WTC11 (cell line): ENCODE data around the gene INCA1.

Source experiments
- ATF3 ChIP-seq: sonication (generic); formaldehyde crosslinking; conservative IDR thresholded peaks from 2 replicates; pipeline ENCODE4 v1.8.1; 2022; ENCODE audit warnings: mild to moderate bottlenecking, missing genetic modification reagents
- CREB1 ChIP-seq: sonication (generic); formaldehyde crosslinking; IDR thresholded peaks from 2 replicates; pipeline ENCODE4 v1.8.0; 2023; ENCODE audit warnings: mild to moderate bottlenecking, missing genetic modification reagents
- CREM ChIP-seq: sonication (generic); formaldehyde crosslinking; IDR thresholded peaks from 2 replicates; pipeline ENCODE4 v1.8.1; 2022; ENCODE audit warnings: mild to moderate bottlenecking, missing genetic modification reagents, moderate library complexity
- E2F5 ChIP-seq: sonication (generic); formaldehyde crosslinking; IDR thresholded peaks from 2 replicates; pipeline ENCODE4 v1.8.1; 2022; ENCODE audit warnings: mild to moderate bottlenecking, moderate library complexity, missing genetic modification reagents
- FOXP1 ChIP-seq: sonication (generic); formaldehyde crosslinking; IDR thresholded peaks from 2 replicates; pipeline ENCODE4 v1.8.0; 2022; ENCODE audit warnings: missing genetic modification reagents, mild to moderate bottlenecking, moderate library complexity, borderline replicate concordance
- GTF2I ChIP-seq: fragments of 250-450 bp; sonication (Bioruptor Pico); conservative IDR thresholded peaks from 2 replicates; pipeline ENCODE4 v1.4.0; 2021; ENCODE audit warnings: mild to moderate bottlenecking
- JUN ChIP-seq: sonication (generic); formaldehyde crosslinking; IDR thresholded peaks from 2 replicates; pipeline ENCODE4 v1.8.0; 2023; ENCODE audit warnings: mild to moderate bottlenecking, missing genetic modification reagents
- NFATC4 ChIP-seq: fragments of 250-450 bp; sonication (Bioruptor Pico); IDR thresholded peaks from 2 replicates; pipeline ENCODE4 v1.9.0; 2021; ENCODE audit warnings: mild to moderate bottlenecking
- PREB ChIP-seq: sonication (generic); formaldehyde crosslinking; IDR thresholded peaks from 2 replicates; pipeline ENCODE4 v1.8.1; 2022; ENCODE audit warnings: mild to moderate bottlenecking, missing genetic modification reagents, moderate library complexity, borderline replicate concordance
- ZNF121 ChIP-seq: sonication (generic); formaldehyde crosslinking; IDR thresholded peaks from 2 replicates; pipeline ENCODE4 v1.8.0; 2023; ENCODE audit warnings: missing genetic modification reagents
- TF ChIP-seq, protein P1 (sequence below): fragments of 200-600 bp; IDR thresholded peaks from 2 replicates; pipeline ENCODE4 v1.8.0; 2022; ENCODE audit warnings: antibody characterized with exemption
- TF ChIP-seq, protein P2 (sequence below): sonication (generic); formaldehyde crosslinking; IDR thresholded peaks from 2 replicates; pipeline ENCODE4 v1.8.1; 2023; ENCODE audit warnings: mild to moderate bottlenecking, missing genetic modification reagents, moderate library complexity

GRCh38 chr17:4978726-4979125, 18.6 kb downstream of the INCA1 start:
- TF ChIP-seq FOXP1 (CRISPR knock-in tag) (no peak), CREM (CRISPR knock-in tag) (no peak), ATF3 (CRISPR knock-in tag) (no peak), PREB (CRISPR knock-in tag) (no peak), GTF2I (no peak), CREB1 (CRISPR knock-in tag) (no peak), NFATC4 (CRISPR knock-in tag) (no peak), ZNF121 (CRISPR knock-in tag) (no peak), E2F5 (CRISPR knock-in tag) (no peak), JUN (CRISPR knock-in tag) (no peak)
- TF ChIP-seq, protein P1, sequence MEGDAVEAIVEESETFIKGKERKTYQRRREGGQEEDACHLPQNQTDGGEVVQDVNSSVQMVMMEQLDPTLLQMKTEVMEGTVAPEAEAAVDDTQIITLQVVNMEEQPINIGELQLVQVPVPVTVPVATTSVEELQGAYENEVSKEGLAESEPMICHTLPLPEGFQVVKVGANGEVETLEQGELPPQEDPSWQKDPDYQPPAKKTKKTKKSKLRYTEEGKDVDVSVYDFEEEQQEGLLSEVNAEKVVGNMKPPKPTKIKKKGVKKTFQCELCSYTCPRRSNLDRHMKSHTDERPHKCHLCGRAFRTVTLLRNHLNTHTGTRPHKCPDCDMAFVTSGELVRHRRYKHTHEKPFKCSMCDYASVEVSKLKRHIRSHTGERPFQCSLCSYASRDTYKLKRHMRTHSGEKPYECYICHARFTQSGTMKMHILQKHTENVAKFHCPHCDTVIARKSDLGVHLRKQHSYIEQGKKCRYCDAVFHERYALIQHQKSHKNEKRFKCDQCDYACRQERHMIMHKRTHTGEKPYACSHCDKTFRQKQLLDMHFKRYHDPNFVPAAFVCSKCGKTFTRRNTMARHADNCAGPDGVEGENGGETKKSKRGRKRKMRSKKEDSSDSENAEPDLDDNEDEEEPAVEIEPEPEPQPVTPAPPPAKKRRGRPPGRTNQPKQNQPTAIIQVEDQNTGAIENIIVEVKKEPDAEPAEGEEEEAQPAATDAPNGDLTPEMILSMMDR = no peak
- TF ChIP-seq, protein P2, sequence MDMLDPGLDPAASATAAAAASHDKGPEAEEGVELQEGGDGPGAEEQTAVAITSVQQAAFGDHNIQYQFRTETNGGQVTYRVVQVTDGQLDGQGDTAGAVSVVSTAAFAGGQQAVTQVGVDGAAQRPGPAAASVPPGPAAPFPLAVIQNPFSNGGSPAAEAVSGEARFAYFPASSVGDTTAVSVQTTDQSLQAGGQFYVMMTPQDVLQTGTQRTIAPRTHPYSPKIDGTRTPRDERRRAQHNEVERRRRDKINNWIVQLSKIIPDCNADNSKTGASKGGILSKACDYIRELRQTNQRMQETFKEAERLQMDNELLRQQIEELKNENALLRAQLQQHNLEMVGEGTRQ (CRISPR knock-in tag) = no peak
